GM19463 (cell line): ENCODE measurements around the gene MGLL.
"Not testable (repeated sequence)": the region's sequence is repeated elsewhere in the genome, so short reads cannot be mapped to it uniquely, and the experiment has no call there.

ENCODE experiments used
- ATAC-seq: cut with Tn5 transposase; IDR thresholded peaks from one replicate; pipeline ENCODE4 v1.9.1; 2021; ENCODE audit warnings: mild to moderate bottlenecking, moderate library complexity; ENCODE audit not compliant: unreplicated experiment

Gene MGLL

DNA sequence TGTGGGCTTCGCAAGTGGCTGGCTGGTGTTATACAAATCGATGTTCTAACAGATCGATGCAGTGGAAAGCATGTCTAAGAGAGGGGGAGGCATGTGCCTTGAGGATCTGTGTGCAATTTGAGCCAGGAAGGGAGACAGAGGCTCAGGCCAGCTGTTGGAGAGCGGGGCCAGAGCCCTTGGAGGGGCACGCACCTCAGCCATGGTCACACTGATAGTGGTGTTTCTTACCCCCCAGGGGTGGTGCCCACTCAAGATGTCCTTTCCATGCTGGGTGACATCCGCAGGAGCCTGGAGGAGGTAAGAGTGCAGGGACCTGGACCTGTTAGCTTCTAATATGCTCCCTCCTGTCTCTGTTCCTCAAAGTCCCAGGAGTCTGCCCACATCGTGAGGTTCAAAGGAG, 153.4 kb downstream of the MGLL start:
- ATAC-seq = no peak

GRCh38 chr3:127667119-127667681, 155.1 kb downstream of the MGLL start:
- ATAC-seq = no peak

DNA sequence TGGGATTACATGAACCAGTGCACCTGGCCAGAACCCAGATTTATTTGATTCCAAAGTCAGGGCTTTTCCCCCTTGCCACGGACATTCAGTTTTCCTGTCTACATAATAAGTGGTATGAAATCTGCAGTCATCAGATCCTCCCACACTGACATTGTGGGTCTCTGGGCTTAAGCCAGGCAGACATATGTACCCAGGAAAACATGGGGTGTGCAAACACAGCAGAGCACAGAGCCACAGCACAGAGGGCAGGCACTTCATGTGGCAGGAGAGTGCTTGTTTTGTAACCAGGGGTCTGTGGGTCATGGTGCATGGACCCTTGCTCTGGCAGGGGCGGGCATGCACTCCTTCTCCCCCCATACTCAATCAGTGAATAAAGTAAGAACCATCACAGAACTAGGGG, 155.6 kb downstream of the MGLL start:
- no peak for ATAC-seq

GRCh38 chr3:127665586-127665985, 156.7 kb downstream of the MGLL start:
- no peak for ATAC-seq

- ATAC-seq = no peak
These were observed 157.2 kb downstream of the MGLL start for GRCh38 chr3:127665165-127665564.

- ATAC-seq = no peak
These were observed 159.2 kb downstream of the MGLL start for GRCh38 chr3:127663151-127663550.

DNA sequence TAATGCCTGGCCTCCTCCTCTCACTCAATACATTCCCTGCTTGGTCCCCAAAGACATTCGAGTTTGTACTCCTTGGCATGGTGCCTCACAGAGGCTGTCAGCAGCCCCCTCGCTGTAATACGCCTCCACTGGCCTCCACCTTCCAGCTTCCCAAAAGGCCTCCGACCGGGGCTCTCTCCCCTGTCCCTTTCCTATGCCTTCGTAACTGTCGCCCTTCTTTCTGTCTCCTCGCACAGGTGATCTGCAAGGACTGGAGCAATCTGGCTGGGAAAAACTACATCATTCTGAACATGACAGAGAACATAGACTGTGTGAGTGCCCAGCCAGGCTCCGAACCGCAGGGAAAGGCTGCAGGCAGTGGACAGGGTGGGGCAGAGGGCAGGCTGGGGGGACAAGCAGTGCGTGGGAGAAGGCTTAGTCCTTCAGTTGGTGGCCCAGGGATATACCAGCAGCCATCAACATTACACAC, 160.3 kb downstream of the MGLL start:
- ATAC-seq = no peak

DNA sequence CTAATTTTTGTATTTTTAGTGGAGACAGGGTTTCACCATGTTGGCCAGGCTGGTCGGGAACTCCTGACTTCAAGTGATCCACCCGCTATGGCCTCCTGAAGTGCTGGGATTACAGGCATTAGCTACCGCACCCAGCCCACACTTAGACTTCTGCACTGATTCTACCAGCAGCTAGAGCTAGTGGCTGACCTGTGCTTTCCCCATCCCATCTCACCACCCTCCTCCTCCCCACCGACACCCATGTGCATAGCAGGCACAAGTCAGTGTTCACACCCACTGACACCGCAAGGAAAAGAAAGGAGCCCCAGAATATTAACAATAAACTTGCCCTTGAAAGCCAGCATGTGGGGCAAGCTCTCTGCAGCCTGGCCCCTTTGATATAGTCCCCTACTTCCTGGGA, 160.7 kb downstream of the MGLL start:
- no peak for ATAC-seq

DNA sequence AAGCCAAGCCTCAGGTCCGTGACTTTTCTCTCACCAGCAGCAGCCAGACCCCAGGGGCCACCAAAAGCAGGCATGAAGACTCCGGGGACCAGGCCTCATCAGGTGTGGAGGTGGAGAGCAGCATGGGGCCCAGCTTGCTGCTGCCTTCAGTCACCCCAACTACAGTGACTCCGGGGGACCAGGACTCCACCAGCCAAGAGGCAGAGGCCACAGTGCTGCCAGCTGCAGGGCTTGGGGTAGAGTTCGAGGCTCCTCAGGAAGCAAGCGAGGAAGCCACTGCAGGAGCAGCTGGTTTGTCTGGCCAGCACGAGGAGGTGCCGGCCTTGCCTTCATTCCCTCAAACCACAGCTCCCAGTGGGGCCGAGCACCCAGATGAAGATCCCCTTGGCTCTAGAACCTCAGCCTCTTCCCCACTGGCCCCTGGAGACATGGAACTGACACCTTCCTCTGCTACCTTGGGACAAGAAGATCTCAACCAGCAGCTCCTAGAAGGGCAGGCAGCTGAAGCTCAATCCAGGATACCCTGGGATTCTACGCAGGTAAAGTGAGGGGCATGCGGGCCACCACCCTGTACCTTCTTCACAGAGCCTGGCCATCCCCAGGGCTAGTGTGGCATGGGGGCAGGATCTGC, 161.6 kb downstream of the MGLL start:
- ATAC-seq = no peak

GRCh38 chr3:127658234-127658633, 164.1 kb downstream of the MGLL start:
- no peak for ATAC-seq

DNA sequence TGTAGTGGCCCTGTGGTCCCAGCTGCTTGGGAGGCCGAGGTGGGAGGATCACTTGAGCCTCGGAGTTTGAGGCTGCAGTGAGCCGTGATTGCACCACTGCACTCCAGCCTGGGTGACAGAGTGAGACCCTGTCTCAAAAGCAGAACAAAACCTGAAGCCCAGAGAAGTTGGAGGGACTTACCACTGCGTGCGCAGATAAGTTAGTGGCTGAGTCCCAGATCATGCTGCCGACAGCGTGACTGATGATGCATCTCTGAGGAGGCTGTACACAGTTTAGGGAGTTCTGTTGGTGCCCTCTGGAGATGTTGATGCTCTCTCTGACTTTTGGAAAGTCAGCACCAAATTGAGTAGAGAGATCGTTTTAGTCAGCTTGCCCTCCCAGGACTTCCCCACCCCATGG, 165.4 kb downstream of the MGLL start:
- ATAC-seq = no peak

- ATAC-seq = no peak
These were observed 166.7 kb downstream of the MGLL start for GRCh38 chr3:127655641-127656040.

- ATAC-seq = not testable (repeated sequence)
These were observed 167.3 kb downstream of the MGLL start for GRCh38 chr3:127654993-127655392.

DNA sequence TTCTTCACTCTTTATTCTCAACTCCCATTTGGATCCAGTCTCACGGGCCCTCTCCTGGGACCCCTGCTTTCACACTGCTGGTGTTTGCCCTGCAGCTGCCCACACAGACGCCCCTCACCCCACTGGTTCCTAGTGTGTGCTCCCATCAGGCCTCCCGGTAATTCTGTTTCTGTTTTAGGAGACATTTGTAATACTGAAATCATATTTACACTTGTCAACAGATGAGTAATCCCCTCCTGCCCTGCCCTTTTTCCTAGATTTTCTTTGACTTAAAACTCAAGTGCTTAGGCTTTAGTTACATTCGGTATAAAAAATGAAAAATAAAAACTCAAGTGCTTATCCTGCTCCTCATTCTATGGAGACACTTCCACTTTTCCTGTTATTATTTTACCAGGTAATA, 167.9 kb downstream of the MGLL start:
- no peak for ATAC-seq

- ATAC-seq = no peak
These were observed 169.9 kb downstream of the MGLL start for GRCh38 chr3:127652246-127652995.

- ATAC-seq = no peak
These were observed 170.7 kb downstream of the MGLL start for GRCh38 chr3:127651516-127652172.

- ATAC-seq = no peak
These were observed 172.1 kb downstream of the MGLL start for GRCh38 chr3:127650236-127650635.

- ATAC-seq = no peak
These were observed 174.5 kb downstream of the MGLL start for GRCh38 chr3:127647845-127648204.

DNA sequence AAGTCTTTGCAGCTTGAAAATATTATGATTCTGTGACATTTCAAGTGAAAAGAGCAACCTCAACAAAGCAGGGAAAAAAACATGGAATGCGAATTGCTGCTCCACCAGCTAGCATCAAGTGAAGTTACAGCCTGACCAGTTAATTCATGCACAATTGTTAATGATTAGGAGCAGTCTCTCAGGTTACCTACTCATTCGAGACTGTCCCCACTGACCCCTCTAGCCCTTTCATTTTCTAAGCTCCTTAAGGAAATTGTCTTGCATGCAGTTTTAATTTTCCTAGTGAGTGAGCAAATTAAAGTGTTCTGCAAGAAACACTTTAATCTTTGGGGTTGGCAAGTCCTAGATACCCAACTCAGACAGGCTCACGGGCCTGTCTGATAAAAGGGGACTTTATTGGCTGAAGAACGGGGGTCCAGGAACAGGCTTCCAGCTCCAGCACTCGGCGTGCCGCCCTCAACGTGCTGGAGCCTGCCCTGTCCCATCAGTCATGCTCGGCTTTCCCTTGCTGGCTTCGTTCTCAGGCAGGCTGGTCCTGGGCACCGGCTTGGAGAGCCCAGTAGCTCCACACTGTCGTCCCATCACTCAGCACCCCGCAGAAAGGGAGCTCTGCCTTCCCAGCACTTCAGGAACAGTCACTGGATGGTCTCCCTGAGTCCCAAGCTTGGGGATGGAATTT, 175.0 kb downstream of the MGLL start:
- no peak for ATAC-seq

DNA sequence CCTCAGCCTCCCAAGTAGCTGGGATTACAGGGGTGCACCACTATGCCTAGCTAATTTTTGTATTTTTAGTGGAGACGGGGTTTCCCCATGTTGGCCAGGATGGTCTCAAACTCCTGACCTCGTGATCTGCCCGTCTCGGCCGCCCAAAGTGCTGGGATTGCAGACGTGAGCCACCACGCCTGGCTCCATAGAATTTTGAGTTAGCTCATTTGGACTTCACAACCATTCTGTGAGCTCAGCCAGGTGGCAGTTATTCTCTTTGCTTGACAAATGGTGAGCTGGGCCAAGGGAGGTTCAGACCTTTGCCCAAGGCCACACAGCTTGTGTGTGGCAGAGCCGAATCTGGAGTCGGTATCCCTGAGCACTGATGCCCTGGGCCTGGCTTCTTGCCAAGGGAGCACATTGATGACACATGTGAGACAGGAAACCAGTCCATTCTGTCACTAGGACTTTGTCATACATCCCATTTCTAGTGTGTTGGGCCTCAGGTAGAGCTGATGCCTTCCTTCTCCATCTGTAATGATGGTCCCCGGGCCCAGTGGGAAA, 175.7 kb downstream of the MGLL start:
- no peak for ATAC-seq
